ENCODE data around the gene PRDM10. TPM values are rescaled to one million over a fixed set of nuclear protein-coding genes. Genes with fewer than 3 reads are reported as not detected.

Gene PRDM10
- total RNA-seq, 4 donors from 2014 or later: 5.1 to 8.6 (median 7.6) TPM

DNA sequence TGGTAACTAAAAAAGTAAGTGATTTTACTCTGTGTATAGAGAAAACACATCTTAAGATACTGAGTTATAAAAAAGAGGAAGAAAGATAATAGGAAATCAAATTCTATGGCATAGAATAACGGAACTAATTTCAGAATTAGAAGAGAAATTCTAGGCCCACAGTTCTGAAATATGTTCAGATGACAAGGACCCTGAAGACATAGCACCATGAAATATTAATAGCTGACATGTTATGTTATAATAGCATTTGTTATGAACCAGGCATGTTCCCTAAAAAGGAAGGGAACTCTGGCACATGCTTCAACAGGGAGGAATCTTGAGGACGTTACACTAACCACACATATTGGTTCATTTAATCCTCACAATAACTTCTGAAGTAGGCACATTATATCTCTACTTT is 32.7 kb downstream of the PRDM10 start:
- no peaks in the 10 kb centered on the region for H3K36me3 ChIP-seq
- no peak overlapping the region for H3K4me3 ChIP-seq
- no peak overlapping the region for H3K27ac ChIP-seq (replicated peaks in 1 of 4)
- H3K9me3 ChIP-seq: no peaks in the 10 kb centered on the region
- H3K4me1 ChIP-seq: peaks cover 6 to 16% (median 7%) of the 10 kb centered on the region in 4 donors
- WGBS: 57% methylated on average over 2 of the region's 2 CpGs
- no peak for TF ChIP-seq POLR2AphosphoS5 (IDR thresholded peaks at IDR 0.05)
- intact Hi-C loops (cut with DNase I): no loop called here
- H3K27me3 ChIP-seq: no peaks in the 10 kb centered on the region
- no peak for DNase-seq (ENCODE audit: extremely low spot score)

DNA sequence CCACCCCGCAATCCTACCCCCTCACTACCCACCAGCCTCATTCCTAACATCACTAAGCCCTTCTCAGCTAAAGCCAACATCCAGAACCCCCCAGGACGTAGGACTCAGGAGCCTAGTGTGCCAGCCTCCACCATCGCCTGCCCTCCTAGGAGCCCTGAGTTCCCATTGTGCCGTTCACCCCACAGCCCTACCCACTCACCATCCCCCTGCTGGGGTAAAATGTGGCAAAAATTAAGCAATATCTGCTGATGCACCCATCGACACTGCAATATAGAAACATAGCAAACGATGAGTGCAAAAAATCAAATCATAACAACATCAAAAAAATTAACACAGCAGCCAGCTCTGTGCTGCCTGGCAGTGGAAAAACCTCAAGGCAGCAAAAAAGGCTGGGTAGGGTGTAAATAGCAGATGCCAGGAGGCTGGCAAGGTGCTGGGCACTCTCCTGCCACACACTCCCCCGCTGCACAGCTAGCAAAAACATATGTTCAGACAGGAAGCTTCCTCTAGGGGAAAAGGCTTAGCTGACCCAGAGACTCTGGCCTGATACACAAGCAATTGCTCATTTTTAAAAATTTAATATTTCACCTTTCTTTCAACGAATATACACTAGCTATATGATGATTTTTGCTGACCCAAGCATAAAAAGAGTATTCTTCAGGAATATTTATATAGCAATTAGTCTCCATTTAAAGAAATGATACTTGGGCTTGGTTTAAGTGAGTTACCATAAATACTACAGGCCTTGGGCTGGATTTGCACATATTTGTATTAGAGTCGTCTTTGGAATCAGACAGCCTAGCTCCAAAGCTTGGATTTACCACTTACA is 33.8 kb downstream of the PRDM10 start:
- WGBS: 75% methylated on average over 9 of the region's 9 CpGs
- intact Hi-C loops (cut with DNase I): no loop called here
- TF ChIP-seq EP300 (IDR thresholded peaks at IDR 0.05): no peak
- TF ChIP-seq POLR2A (IDR thresholded peaks at IDR 0.05; ENCODE audit: low read depth): no peak
- no peak for TF ChIP-seq POLR2AphosphoS5 (IDR thresholded peaks at IDR 0.05)
- TF ChIP-seq, protein P1, sequence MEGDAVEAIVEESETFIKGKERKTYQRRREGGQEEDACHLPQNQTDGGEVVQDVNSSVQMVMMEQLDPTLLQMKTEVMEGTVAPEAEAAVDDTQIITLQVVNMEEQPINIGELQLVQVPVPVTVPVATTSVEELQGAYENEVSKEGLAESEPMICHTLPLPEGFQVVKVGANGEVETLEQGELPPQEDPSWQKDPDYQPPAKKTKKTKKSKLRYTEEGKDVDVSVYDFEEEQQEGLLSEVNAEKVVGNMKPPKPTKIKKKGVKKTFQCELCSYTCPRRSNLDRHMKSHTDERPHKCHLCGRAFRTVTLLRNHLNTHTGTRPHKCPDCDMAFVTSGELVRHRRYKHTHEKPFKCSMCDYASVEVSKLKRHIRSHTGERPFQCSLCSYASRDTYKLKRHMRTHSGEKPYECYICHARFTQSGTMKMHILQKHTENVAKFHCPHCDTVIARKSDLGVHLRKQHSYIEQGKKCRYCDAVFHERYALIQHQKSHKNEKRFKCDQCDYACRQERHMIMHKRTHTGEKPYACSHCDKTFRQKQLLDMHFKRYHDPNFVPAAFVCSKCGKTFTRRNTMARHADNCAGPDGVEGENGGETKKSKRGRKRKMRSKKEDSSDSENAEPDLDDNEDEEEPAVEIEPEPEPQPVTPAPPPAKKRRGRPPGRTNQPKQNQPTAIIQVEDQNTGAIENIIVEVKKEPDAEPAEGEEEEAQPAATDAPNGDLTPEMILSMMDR (IDR thresholded peaks at IDR 0.05): no peak

DNA sequence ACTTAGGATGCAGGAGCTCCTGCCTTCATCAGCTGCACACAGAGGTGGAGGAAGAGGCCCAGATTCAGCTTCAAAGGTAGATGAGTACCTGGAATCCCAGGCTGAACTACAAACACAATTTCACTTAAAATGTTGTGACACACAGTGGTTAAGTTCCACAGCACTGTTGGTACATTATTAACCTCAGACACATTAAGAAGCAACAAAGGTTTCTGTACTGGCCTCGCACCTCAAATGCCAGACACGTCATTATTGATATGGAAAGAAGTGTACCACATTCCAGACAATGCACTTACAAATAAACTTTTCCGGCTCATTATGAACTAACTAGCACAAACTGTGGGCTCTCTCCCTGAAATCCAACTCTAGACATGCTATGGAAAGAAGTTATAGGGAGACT is 34.6 kb downstream of the PRDM10 start:
- Histone ChIP-seq H3K4me3 (no peak overlapping the region), H3K36me3 (no peaks in the 10 kb centered on the region), H3K27ac (replicated peaks in 1 of 4) (no peak overlapping the region), H3K4me1 (peaks cover 0 to 16% (median 3%) of the 10 kb centered on the region in 4 donors), H3K9me3 (no peaks in the 10 kb centered on the region), H3K27me3 (no peaks in the 10 kb centered on the region)
- intact Hi-C loops (cut with DNase I): no loop called here
- TF ChIP-seq POLR2A (IDR thresholded peaks at IDR 0.05; ENCODE audit: low read depth) (no peak), EP300 (IDR thresholded peaks at IDR 0.05) (no peak), POLR2AphosphoS5 (IDR thresholded peaks at IDR 0.05) (no peak)
- TF ChIP-seq, protein P1 (IDR thresholded peaks at IDR 0.05): no peak
- no peak for DNase-seq (ENCODE audit: extremely low spot score)
- 84% methylated on average over 3 of the region's 3 CpGs for WGBS

More for the DNA sequence above, 33.8 kb downstream of the PRDM10 start:
- H3K4me3 ChIP-seq: no peak overlapping the region
- peaks cover 3 to 16% (median 6%) of the 10 kb centered on the region in 4 donors for H3K4me1 ChIP-seq
- H3K27ac ChIP-seq (replicated peaks in 1 of 4): no peak overlapping the region
- no peaks in the 10 kb centered on the region for H3K9me3 ChIP-seq
- H3K27me3 ChIP-seq: no peaks in the 10 kb centered on the region
- no peaks in the 10 kb centered on the region for H3K36me3 ChIP-seq
- no peak for DNase-seq (ENCODE audit: extremely low spot score)

DNA sequence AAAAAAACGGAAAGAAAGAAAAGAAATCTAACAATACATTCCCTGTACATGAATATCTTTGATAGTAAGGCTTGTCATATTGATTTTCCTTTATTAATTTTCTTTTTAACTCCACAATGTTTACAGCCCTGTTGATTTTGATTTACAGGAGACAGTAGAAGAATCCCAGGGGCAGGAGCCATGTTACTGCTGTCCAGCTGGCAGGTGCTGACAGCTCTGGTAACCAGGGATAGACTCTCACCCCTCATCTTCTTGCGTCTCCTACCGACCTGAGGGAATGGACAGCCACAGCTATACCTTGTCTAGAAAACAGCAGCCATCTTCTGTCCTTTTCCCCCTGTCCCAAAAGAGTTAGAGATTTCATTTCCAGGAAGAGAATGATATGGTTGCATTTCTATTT is 37.4 kb downstream of the PRDM10 start:
- no peaks in the 10 kb centered on the region for H3K27me3 ChIP-seq
- peaks cover 0 to 15% (median 3%) of the 10 kb centered on the region in 4 donors for H3K4me1 ChIP-seq
- peaks cover 0 to 7% (median 2%) of the 10 kb centered on the region in 4 donors for H3K36me3 ChIP-seq
- intact Hi-C loops (cut with DNase I): no loop called here
- H3K27ac ChIP-seq (replicated peaks in 1 of 4): no peak overlapping the region
- no peaks in the 10 kb centered on the region for H3K9me3 ChIP-seq
- 89% methylated on average over 3 of the region's 3 CpGs for WGBS
- no peak overlapping the region for H3K4me3 ChIP-seq
- TF ChIP-seq EP300 (IDR thresholded peaks at IDR 0.05): no peak
- TF ChIP-seq POLR2AphosphoS5 (IDR thresholded peaks at IDR 0.05): no peak
- TF ChIP-seq, protein P1 (IDR thresholded peaks at IDR 0.05): no peak
- TF ChIP-seq POLR2A (IDR thresholded peaks at IDR 0.05; ENCODE audit: low read depth): no peak
- DNase-seq (ENCODE audit: extremely low spot score): no peak

DNA sequence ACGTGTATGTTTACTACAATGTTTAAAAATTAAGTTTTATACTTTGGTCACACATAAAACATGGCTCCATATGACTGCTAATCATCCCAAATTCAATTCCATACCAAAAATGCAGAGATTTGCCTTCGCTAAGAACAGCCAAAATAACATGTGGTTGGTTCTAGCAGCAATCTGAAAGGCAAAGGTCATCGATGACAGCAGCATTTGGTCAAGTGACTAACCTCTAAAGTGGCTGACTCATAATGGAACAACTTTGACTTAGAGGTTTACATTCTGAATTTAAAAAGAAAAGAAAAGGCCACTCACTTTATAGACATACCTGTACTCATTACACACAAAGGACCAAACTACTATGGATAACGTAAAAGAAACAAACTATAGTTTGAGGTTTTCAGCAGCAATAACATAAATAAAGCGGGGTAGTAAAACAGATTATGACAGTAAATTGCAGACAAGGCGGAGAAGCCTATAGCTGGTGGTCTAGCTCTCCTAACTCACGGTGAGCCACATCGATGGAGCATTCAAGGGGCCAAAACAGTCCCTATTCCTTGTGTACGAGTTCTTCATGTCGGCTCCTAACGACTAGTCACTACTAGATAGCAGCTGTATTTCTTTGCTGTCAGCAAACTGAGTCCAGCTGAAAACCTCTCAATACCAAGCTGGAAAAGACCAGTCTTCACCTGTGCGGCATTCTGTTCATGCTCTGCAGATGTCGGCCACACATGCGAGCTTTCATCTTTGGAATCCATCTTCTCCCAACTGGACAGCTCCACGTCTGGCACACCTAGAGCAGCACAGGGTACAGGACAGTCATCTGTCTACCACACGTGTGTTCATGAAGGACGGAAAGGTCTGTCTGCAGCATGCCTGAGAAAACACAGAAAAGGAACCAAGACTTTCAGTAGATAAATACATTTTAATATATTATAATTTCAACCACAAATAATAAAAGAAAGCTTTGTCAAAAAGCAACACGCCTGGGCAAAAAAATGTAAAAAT is 42.1 kb downstream of the PRDM10 start:
- Histone ChIP-seq H3K27ac (replicated peaks in 1 of 4) (no peak overlapping the region), H3K9me3 (no peaks in the 10 kb centered on the region), H3K27me3 (no peaks in the 10 kb centered on the region), H3K4me3 (no peak overlapping the region), H3K36me3 (peaks cover 0 to 32% (median 19%) of the 10 kb centered on the region in 4 donors), H3K4me1 (no peaks in the 10 kb centered on the region)
- TF ChIP-seq EP300 (IDR thresholded peaks at IDR 0.05) (no peak), POLR2AphosphoS5 (IDR thresholded peaks at IDR 0.05) (no peak), POLR2A (IDR thresholded peaks at IDR 0.05; ENCODE audit: low read depth) (no peak)
- TF ChIP-seq, protein P1 (IDR thresholded peaks at IDR 0.05): no peak
- intact Hi-C loops (cut with DNase I): no loop called here
- 92% methylated on average over 18 of the region's 18 CpGs for WGBS
- no peak for DNase-seq (ENCODE audit: extremely low spot score)
